ENCODE results near the gene PPP1R14C.

Gene PPP1R14C

GRCh38 chr6:150196942-150197745 is 54.3 kb downstream of the PPP1R14C start:
- DNase-seq: no peak

GRCh38 chr6:150198532-150198931 is 55.7 kb downstream of the PPP1R14C start:
- no peak for DNase-seq

GRCh38 chr6:150199241-150199640 is 56.4 kb downstream of the PPP1R14C start:
- no peak for DNase-seq

GRCh38 chr6:150200428-150201100 is 57.7 kb downstream of the PPP1R14C start:
- DNase-seq: no peak

- DNase-seq: no peak
Measured at GRCh38 chr6:150201285-150201684, 58.4 kb downstream of the PPP1R14C start.

- no peak for DNase-seq
Measured at GRCh38 chr6:150201772-150202329, 59.0 kb downstream of the PPP1R14C start.

GRCh38 chr6:150202404-150202803 is 59.6 kb downstream of the PPP1R14C start:
- DNase-seq: no peak

GRCh38 chr6:150202934-150203333 is 60.1 kb downstream of the PPP1R14C start:
- no peak for DNase-seq

GRCh38 chr6:150203378-150203777 is 60.5 kb downstream of the PPP1R14C start:
- no peak for DNase-seq

GRCh38 chr6:150203871-150204545 is 61.2 kb downstream of the PPP1R14C start:
- no peak for DNase-seq

- no peak for DNase-seq
Measured at GRCh38 chr6:150204705-150205472, 62.0 kb downstream of the PPP1R14C start.

- DNase-seq: no peak
Measured at GRCh38 chr6:150207931-150208570, 65.2 kb downstream of the PPP1R14C start.

GRCh38 chr6:150208611-150209352 is 65.9 kb downstream of the PPP1R14C start:
- no peak for DNase-seq

- DNase-seq: no peak
Measured at GRCh38 chr6:150209415-150209814, 66.6 kb downstream of the PPP1R14C start.

- no peak for DNase-seq
Measured at GRCh38 chr6:150211700-150212511, 69.1 kb downstream of the PPP1R14C start.

GRCh38 chr6:150212778-150213177 is 69.9 kb downstream of the PPP1R14C start:
- no peak for DNase-seq

GRCh38 chr6:150213301-150213700 is 70.5 kb downstream of the PPP1R14C start:
- DNase-seq: no peak

GRCh38 chr6:150214310-150214709 is 71.5 kb downstream of the PPP1R14C start:
- no peak for DNase-seq

GRCh38 chr6:150220634-150221551 is 78.0 kb downstream of the PPP1R14C start:
- DNase-seq: no peak

All from activated T-cell treated with anti-CD3 and anti-CD28 coated beads, Interleukin-2, amount 50 U/mL, for 1 hour (primary cell).